Stimulated activated CD8-positive, alpha-beta memory T cell treated with anti-CD3 and anti-CD28 coated beads, Interleukin-4, amount 100 ng/mL, for 4 hours (primary cell): ENCODE results near the gene CCNF.
A peak's percentile ranks its signal among the peaks of the same experiment; 100 is the strongest.
"Not testable (repeated sequence)": the region's sequence is repeated elsewhere in the genome, so short reads cannot be mapped to it uniquely, and the experiment has no call there.

Experiments used
- DNase-seq, 2 donors: peaks; one replicate each; pipeline ENCODE4 v3.0.0-alpha.2; 2020; ENCODE audit warnings: low read depth in 2 of 2, low spot score in 1 of 2

The CCNF gene

DNA sequence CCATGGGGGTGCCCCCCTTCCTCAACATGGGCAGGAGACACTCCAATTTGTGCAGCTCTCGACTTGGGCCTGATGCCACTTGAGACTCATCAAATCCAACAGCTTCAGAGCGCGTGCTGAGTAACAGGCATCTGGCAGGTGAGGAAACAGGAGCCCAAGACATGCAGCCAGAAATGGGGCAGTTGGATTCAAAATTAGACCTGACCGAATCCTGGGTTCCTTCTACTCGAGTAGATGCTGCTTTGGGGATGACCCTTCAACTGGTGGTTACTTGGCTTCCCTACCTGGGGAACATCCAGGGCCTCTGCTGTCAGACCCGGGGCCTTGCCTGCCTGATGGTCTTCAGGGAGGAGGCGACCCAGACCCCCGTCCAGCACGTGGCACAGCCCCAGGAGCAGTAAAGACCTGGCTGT lies 41.4 kb downstream of the CCNF start:
- DNase-seq = no peak

DNA sequence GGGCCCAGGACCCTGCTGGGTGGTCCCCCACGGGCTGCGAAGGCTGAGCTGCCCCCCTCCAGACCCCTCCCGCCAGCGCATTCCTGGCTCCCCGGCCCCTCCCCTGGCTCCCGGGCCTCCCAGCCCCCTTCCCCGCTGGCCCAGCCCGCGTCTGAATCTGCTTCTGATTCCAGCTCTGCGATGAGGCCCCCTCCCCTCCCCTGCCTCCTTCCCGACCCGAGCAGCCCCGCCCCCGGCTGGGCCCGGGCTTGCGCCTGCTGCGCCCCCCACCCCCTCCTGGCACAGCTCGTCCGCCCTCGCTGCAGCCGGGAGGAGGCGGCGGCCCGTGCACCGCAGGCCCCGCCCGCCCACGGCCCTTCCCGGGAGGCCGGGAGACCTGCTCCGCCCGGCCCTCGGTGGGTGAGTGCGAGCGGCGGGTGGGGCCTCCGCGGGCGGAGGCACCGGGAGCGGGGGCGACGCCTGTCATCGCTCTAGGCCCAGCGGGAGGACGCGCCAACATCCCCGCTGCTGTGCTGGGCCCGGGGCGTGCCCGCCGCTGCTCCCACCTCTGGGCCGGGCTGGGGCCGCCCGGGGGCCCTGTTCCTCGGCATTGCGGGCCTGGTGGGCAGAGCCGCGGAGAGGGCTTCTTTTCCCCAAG lies 41.9 kb downstream of the CCNF start, which contains the start of gene NTN3:
NTN3 (plus strand) TSS at position 282 of the 637 bp plus-strand sequence. CDS start 405 bp downstream, outside the sequence.
- DNase-seq = no peak

DNA sequence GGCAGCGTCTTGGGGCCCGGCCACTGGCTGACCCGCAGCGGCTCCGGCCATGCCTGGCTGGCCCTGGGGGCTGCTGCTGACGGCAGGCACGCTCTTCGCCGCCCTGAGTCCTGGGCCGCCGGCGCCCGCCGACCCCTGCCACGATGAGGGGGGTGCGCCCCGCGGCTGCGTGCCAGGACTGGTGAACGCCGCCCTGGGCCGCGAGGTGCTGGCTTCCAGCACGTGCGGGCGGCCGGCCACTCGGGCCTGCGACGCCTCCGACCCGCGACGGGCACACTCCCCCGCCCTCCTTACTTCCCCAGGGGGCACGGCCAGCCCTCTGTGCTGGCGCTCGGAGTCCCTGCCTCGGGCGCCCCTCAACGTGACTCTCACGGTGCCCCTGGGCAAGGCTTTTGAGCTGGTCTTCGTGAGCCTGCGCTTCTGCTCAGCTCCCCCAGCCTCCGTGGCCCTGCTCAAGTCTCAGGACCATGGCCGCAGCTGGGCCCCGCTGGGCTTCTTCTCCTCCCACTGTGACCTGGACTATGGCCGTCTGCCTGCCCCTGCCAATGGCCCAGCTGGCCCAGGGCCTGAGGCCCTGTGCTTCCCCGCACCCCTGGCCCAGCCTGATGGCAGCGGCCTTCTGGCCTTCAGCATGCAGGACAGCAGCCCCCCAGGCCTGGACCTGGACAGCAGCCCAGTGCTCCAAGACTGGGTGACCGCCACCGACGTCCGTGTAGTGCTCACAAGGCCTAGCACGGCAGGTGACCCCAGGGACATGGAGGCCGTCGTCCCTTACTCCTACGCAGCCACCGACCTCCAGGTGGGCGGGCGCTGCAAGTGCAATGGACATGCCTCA lies 42.6 kb downstream of the CCNF start:
- no peak for DNase-seq

DNA sequence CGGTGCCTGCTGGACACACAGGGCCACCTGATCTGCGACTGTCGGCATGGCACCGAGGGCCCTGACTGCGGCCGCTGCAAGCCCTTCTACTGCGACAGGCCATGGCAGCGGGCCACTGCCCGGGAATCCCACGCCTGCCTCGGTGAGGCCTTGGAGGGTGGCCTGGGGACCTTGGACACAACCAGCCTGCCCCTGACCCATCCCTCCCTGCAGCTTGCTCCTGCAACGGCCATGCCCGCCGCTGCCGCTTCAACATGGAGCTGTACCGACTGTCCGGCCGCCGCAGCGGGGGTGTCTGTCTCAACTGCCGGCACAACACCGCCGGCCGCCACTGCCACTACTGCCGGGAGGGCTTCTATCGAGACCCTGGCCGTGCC lies 43.2 kb downstream of the CCNF start:
- DNase-seq = no peak

DNA sequence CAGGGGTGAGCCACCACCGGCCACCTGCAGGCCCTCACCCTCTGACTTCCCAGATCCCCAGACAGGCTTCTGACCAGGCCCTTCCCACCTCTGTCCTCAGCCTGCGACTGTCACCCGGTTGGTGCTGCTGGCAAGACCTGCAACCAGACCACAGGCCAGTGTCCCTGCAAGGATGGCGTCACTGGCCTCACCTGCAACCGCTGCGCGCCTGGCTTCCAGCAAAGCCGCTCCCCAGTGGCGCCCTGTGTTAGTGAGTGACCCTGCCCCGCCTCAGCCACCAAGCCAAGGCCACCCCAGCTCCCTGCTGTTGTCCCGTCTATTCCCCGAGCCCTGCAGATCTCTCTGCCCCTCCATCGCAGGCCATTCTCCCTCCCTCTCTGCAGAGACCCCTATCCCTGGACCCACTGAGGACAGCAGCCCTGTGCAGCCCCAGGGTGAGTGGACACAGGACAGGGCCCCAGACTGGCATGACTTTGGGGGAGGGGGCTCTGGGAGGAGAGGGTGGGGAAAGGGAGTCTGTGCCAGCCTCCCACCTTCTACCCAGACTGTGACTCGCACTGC lies 43.7 kb downstream of the CCNF start:
- DNase-seq = no peak

DNA sequence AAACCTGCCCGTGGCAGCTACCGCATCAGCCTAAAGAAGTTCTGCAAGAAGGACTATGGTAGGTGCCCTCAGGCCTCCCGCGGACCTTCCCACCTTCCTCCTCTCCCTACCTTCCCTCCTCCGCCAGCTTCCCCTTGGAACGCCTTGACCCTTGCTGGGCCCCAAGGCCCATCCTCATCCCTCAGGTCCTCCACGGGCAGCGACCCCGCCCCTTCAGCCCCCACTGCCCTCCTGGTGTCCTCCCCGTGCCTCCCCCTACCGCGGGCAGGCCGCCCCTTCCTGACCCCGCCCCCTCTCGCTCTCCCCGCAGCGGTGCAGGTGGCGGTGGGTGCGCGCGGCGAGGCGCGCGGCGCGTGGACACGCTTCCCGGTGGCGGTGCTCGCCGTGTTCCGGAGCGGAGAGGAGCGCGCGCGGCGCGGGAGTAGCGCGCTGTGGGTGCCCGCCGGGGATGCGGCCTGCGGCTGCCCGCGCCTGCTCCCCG lies 44.2 kb downstream of the CCNF start:
- DNase-seq = no peak

DNA sequence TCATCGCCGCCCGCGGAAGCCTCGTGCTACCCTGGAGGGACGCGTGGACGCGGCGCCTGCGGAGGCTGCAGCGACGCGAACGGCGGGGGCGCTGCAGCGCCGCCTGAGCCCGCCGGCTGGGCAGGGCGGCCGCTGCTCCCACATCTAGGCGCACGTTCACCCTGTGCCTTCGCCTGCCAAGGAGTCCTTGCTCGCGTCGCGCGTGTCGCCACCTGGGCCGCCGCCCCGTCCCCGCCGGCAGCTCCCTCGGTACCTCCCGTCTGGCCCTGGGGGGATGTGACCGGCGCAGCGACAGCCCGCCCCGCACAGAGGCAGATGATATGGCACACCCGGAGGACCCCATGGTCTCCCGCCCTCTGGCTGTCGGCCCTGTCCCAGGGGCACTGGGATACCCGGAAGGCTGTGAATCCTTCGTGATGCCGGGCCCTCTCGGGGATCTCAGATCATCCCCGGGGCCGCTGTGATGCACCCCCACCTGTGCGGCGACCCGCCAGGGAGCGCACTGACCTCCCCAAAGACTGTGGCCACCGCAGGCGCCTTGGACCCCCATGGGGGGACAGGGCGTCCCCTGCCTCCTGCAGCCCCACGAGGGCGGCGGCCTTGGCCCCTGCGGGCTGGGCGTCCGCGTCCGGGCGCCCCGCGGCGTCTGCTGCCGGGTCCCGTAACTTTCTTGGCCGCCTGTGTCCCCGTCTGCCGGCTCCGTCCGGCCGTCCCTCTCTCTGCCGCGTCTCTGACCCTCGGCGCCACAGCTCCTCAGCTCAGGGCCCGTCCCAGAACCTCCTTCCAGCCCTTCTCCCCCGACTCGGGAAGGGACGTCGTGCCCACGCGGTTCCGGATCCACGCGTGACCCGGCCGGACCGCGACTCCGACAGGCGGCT lies 45.0 kb downstream of the CCNF start:
- peak; percentile 18 to 34 for DNase-seq

DNA sequence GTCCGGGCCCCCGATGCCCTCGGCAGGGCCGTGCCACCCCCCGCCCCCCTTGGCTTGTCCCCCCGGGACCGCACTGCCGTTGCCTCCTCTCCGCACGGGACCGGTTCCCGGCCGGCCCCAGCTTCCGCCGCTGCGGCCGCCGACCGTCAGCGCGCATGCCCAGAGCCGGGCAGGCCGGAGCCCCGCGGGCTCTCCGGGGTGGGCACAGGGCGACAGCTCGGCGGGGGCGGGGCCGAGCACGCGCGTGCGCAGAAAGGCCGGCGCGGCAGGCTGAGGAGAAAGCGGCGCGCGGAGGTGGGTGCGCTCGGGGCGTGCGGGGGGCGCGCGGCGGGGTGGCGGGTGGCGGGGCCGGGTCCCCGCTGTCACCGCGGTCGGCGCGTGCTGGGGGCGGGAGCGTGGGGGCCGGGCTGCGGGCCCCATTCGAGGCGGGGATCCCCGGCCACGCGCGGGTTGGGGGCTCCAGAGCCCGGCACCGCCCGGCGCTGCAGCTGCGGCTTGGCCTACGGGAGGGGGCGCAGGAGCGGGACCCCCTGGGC lies 45.7 kb downstream of the CCNF start, which contains the start of gene TBC1D24:
TBC1D24 (plus strand) TSS at position 251 of the 536 bp plus-strand sequence. CDS start 21,022 bp downstream, outside the sequence.
- DNase-seq = peak; percentile 44 to 65

DNA sequence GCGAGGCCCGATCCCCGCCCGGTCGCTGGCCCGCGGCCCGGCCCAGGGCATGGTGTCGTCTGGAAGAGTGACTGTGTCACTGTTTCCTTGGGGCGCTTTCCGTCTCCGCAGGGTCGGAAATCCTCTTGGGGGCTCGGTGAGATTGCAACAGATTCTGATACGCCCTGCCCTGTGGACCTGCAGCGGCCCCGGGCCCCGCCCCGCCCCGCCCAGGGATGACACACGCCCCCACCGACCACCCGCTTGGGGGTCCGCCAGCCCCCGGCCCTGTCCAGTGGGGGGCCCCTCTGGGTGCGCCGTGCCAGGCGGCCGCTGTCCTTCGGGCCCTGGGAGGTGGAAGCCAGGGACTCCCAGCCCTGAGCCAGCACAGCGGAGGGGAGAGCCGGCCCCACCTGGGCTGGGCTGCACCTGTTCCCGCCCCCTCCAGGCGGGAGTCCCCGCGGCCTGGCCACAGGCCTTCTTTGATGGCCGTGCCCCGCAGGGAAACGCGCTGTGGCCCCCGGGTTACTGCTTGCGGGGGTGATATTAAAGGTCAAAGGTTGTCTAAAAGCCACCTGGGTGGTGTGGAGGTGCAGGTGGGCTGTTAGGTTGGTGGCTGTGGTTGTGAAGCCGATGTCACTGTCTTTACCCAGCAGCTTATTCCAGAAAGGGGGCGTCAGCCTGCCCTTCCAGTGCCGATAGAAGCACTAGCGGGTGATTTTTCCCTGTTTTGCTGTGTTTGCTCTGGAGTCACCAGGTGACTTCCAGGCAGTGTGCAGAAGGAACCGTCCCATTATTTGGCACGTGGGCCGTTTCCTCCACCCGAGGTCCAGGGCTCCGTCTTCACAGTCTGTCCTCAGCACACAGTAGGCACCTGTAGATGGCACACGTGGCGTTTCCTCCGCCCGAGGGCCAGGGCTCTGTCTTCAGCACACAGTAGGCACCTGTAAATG lies 46.4 kb downstream of the CCNF start:
- DNase-seq = no peak

DNA sequence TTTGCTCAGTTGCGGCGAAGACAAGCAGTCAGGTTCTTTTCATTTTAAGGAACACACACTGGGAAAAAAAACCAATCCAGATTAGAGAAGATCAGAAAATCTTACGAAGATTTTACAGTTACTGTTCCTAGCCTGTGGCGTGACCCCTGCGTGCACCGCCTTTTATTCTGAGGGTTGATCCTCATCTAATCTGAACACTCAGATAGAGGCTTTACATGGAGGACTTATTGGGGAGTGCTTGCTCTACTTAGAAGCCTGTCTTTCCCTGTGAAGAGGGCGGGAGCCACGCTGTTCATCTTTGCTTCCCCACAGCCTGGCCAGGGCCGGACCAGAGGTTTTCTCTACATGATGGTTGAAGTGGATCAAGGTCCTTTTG lies 47.1 kb downstream of the CCNF start:
- DNase-seq = no peak

DNA sequence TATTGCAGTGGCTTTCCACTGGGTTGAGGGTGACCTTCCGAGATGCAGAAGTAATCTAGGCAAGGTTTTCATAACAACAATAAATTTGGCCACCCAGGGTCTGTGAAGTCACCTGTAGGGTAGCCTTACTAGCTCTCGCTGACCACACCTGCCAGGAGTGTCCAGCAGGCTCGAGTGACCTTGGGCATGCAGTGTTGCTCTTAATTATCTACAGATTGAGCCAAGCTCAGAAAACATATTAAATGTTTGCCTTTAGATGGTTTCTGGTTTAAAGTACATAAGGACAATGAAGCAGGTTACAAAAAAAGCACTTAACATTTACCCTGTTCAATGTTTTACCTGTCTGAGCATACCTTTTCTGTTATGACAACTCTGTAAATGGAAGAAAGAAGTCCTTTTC lies 47.5 kb downstream of the CCNF start:
- DNase-seq = no peak

DNA sequence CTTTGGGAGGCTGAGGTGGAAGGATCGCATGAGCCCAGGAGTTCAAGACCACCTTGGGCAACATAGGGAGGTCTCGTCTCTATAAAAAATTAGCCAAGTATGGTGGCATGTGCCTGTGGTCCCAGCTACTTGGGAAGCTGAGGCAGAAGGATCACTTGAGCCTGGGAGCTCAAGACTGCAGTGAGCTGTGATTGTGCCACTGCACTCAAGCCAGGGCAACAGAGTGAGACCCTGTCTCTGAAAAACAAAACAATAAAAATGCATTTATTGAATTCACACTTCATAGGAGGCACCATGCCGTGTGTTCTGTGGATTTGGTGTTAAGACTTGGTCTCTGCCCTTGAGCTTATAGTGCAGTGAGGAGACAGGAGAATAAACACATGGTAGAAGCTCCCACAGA lies 48.1 kb downstream of the CCNF start:
- DNase-seq = no peak

DNA sequence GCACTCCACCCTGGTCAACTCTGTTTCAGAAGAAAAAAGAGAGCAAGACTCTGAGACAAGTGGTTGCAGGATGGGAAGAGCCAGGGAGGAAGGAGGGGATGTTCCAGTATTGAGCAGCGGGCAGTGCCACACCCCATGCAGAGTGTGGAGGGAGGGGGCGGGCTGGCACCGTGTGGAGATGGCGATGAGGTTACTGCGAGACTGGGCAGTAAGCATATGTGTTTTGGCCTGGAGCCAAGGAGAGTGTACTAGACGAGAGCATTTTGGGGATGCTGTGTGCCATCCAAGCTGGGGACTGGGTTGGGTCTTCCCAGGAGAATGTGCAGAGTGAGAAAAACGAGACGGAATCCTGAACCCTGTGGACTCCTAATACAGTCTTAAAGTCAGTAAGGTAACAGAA lies 49.0 kb downstream of the CCNF start:
- DNase-seq = no peak

DNA sequence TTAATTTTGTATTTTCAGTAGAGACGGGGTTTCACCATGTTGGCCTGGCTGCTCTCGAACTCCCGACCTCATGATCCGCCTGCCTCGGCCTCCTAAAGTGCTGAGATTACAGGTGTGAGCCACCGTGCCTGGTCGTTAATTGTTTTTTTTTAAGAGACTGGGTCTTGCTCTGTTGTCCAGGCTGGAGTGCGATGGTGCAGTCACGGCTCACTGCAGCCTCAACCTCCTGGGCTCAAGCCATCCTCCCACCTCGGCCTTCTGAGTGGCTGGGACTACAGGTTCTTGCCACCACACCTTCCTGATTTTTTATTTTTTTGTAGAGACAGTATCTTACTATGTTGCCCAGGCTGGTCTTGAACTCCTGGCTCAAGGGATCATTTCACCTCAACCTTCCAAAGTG lies 50.7 kb downstream of the CCNF start:
- DNase-seq = not testable (repeated sequence)

DNA sequence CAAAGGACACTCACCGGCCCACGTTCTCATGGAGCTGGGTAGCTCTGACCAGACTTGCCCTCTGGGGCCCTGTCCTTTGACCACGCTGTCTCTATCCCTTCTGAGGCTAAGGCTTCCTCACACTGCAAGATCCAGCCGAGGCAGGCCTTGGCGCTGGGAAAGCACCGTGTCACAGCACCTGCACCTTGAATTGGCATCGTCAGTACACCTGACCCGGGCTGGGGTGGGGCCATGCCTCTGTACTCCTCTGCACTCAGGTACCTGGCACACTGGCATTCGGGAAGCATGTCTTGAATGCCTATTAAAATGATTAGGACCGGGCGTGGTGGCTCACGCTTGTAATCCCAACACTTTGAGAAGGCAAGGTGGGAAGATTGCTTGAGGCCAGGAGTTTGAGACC lies 51.7 kb downstream of the CCNF start:
- no peak for DNase-seq

DNA sequence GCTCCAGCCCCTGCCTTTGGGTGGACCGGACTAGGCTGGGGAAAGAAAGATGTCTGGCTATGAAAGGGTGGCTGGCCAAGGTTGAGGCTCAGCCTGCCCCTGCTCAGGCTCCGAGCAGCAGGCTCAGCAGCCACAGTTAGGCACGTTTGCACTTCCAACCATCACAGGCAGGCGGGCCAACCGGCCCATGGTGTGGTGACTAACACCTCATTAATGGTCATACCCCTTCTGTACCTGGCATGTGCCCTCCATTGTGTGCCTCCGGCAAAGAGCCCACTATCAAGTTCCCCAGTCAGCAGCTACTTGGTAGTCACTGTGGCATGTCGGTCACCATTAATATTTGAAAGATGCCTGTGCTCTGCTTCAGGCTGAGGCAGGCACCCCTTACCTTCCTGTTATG lies 52.4 kb downstream of the CCNF start:
- no peak for DNase-seq

DNA sequence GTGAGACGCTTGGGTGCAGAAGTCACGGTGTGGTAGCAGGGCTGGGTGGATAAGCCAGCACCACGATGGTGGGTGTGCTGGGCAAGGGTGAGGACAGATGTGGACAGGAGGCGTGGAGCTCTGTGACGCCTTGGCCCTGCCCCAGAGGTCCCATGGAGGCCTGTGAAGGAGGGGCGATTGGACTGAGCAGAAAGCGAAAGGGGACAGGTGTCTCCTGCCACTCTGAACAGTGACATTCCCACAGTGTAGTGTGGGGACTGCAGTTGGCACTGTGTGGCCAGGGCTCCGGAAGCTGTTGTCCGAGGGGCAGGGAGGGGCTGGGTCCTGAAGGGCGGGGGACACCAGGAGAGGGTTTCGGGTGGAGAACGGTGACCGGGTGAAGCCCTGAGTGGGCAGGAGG lies 53.0 kb downstream of the CCNF start:
- DNase-seq = no peak

DNA sequence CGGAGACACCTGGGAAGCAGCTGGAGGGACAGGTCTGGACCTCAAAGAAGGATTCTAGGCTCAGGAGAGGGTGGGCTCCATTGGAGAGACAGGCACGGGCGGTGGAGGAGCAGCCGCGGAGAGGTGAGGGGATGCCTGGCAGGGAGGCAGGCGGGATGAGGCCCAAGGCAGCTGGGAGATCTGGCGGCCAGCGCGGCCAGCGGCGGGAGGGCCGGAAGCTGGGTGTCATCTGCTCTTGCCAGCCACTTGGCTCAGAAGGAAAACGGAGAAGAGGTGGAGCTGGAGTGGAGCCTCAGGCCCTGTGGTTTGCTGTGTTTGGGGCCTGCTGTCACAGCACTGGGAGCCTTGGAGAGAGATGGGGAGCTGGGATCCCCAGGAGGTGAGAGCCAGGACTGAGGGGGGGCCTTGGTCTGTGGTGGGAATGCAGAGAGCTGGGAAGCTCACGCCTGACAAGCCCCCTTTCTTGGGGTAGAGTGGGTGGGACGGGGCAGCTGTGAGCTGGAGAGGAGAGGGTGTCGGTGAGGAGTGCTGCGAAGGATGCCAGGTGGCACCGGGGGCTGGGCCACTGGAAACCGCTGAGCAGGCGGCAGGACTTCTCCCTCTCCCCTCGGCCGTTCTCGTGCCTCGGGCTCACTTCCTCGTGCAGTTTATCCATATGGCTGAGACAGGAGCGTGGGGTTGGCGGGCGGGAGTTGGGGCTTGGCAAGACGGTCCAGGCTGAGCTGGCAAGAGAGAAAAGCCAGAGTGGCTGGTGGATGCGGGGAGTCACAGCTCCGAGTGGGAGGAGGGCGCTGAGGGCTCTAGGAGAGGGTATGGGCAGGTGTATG lies 53.7 kb downstream of the CCNF start:
- DNase-seq = no peak
